NCI-H510A (cell line): Measurements from ENCODE around the gene SLC25A5.

Source experiments
- DNase-seq: peaks from one replicate; lab custom pipeline; 2025; lab: John Stamatoyannopoulos, UW

Gene SLC25A5

DNA sequence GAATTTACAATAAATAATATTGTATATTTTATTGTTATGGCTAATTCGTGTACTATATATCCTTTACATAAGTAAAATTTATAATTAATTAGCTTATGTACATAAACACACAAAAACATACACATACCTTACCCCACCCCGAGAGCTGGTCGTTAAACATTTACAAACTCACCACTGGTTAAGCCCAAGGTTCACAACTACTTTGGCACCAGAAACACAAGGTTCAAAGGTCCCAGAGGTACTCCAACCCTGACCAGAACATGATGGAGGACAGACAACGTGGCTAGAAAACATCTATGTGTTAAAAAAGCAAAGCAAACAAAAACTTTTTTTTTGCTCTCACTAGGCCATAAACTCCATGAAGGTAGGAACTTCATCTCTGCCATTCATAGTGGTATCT, 37.7 kb downstream of the SLC25A5 start:
- DNase-seq, result no peak

DNA sequence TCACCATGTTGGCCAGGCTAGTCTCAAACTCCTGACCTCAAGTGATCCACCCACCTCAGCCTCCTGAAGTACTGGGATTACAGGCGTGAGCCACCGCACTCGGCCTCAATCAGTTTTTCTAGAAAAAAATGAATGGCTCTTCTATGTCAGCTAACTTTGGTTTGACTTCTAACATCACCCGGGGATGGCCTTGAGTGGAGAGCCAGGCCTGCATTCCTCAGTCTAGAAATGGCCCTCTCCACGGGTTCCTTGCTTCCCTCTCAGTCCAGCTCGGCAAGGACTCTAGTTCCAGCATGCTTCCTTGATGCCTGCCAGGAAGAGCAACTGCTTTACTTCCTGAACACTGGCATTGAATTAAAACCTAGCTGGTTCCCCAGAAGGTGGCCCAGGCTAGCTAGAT, 39.0 kb downstream of the SLC25A5 start:
- no peak for DNase-seq

DNA sequence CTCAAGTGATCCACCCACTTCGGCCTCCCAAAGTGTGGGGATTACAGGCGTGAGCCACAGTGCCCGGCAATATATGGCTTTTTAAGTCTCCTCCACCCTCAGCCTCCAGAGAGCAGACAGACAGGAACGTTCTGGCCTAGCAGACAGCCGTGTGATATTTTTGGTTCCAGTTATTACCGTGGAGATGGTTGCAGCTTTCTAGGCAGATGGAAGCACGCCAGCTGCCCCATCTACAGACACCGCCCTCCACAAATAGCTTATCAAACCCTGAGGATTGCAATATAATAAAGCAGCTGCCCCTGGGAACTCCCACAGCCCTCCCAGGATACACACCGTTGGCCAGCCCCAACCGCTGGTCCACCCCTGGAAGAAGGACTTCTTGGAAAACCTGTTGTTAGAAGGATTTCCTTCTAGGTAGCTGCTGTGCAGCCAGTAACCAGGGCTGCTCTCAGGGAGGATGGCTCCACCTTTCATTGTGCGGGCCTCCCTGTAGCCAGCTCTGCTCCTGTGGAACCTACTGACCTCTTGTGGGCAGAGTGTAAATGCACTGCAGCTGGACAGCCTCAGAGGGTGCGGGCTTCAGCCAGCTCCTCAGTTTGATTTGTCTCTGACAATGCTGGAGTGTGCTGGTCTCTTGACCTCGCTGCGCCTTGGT, 44.0 kb downstream of the SLC25A5 start:
- peak; percentile 40 for DNase-seq

DNA sequence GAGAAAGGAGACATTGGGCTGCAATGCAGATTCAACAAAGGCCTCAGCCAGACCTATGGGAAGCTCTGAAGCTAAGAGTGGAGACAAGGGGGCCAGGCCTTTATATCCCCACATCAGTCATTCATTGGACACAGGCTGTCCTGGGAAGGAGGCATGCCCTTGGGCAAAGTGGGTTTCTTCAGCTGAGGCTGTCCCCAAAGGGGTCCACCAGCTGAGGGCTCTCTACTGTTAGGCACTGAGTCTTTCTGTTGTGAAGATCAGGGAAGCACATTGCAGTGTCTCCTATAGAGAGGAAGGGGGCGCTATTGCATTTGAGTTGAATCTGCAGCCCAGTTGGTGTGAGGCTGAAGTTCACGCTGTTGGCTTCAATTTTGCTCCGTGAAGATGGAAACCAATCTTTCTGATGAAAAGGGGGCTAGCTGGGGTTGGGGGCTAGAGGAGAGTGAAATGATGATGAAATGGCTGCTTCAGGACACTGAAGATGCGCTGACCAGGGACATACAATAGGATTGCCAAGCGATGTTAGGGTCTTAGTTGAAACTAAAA, 48.0 kb downstream of the SLC25A5 start:
- peak; percentile 20 for DNase-seq

DNA sequence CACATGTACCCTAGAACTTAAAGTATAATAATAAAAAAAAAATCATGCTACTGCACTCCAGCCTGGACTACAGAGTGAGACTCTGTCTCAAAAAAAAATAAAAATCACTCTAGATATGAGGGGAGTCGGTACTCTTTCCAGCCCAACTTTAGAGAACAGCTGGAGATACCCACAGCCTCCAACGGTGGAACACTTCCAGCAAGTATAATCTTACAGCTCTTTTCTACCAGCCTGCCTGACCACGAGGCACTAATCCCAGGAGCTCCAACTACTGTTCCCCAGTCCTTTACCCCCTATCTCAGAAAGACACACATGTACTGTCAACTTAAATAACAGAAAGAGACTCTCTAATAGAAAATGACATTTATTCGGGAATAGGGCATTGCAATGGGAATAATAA, 50.1 kb downstream of the SLC25A5 start:
- DNase-seq, result no peak
